GM06990 (cell line): ENCODE measurements around the gene CUBN.

Experiments
- DNase-seq: peaks from one replicate; pipeline ENCODE4 v3.0.0-alpha.2; 2011; ENCODE audit not compliant: insufficient read length; ENCODE audit errors: extremely low read depth
- H3K27me3 ChIP-seq: replicated peaks from 2 replicates; pipeline ENCODE4 v1.6.0; 2011; ENCODE audit warnings: low read length; ENCODE audit not compliant: control insufficient read depth, insufficient read depth
- H3K36me3 ChIP-seq: 2 replicates; pipeline ENCODE4 v1.5.1; 2011; ENCODE audit warnings: low read length; ENCODE audit not compliant: control insufficient read depth, insufficient read depth
- H3K4me3 ChIP-seq: replicated peaks from 2 replicates; pipeline ENCODE4 v1.5.1; 2011; ENCODE audit warnings: low read depth, mild to moderate bottlenecking, control low read depth, low read length
- CTCF ChIP-seq: IDR thresholded peaks from 2 replicates; pipeline ENCODE4 v1.5.1; 2011; ENCODE audit warnings: low read length, control low read depth, mild to moderate bottlenecking, inconsistent platforms; ENCODE audit not compliant: insufficient read depth, poor library complexity, severe bottlenecking

Gene CUBN

GRCh38 chr10:16964576-16965343, 164.9 kb downstream of the CUBN start:
- no peaks in the 10 kb centered on the region for H3K27me3 ChIP-seq
- H3K4me3 ChIP-seq: no peak overlapping the region
- no peak for DNase-seq
- no peak for TF ChIP-seq CTCF
- H3K36me3 ChIP-seq: no peaks in the 10 kb centered on the region

DNA sequence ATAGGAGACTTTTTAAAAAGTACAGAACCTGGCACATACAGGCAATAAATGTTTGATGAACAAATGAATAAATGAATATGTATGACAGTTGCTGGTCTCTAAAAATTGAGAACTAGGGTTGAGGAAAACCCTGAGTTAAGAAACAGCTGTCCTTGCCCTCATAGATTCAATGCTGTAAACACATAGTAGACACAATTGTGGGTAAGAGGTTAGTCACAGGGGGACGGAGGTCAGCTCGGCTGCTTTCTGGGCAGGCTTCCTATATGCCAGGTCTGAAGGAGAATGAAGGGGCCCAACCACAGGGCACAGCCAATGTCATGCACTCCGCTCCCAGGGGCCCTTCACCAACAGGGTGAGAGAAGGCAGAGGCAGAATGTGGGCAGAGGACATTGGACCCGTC, 169.1 kb downstream of the CUBN start:
- no peaks in the 10 kb centered on the region for H3K36me3 ChIP-seq
- DNase-seq: no peak
- no peak overlapping the region for H3K4me3 ChIP-seq
- no peaks in the 10 kb centered on the region for H3K27me3 ChIP-seq
- no peak for TF ChIP-seq CTCF

GRCh38 chr10:16957038-16957437, 172.6 kb downstream of the CUBN start:
- Histone ChIP-seq H3K27me3 (no peaks in the 10 kb centered on the region), H3K4me3 (no peak overlapping the region), H3K36me3 (no peaks in the 10 kb centered on the region)
- DNase-seq: no peak
- no peak for TF ChIP-seq CTCF

- Histone ChIP-seq H3K36me3 (no peaks in the 10 kb centered on the region), H3K27me3 (no peaks in the 10 kb centered on the region), H3K4me3 (no peak overlapping the region)
- no peak for DNase-seq
- no peak for TF ChIP-seq CTCF
Measured at GRCh38 chr10:16954280-16955030, 175.2 kb downstream of the CUBN start.

- no peak for TF ChIP-seq CTCF
- no peaks in the 10 kb centered on the region for H3K36me3 ChIP-seq
- DNase-seq: no peak
Measured at GRCh38 chr10:16953270-16953669, 176.3 kb downstream of the CUBN start.

DNA sequence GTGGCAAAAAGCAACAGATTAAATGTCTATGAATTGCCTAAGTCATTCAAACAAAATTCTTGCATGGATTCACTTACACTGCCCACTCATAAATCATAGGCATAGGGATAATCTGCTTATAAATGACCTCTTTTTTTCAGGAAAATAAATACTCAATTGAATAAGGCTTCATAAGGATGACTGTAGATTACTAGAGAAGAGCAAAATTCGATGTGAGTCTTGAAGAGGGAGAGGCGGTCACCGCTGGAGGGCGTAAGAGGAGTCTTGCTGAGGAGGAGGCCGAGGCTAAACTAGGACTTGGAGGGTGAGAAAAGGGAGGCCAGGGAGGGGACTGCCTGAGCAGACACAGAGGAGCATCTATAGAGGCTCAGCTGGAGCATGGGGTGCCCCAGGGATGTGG, 177.0 kb downstream of the CUBN start:
- Histone ChIP-seq H3K36me3 (no peaks in the 10 kb centered on the region), H3K4me3 (no peak overlapping the region), H3K27me3 (no peaks in the 10 kb centered on the region)
- no peak for TF ChIP-seq CTCF
- no peak for DNase-seq

More at GRCh38 chr10:16953270-16953669, 176.3 kb downstream of the CUBN start:
- Histone ChIP-seq H3K27me3 (no peaks in the 10 kb centered on the region), H3K4me3 (no peak overlapping the region)
